GM23248 (cell line): ENCODE results near the gene RXRB. TPM values are rescaled to one million over a fixed set of nuclear protein-coding genes. Genes with fewer than 3 reads are reported as not detected.
"Not testable (repeated sequence)": the region's sequence is repeated elsewhere in the genome, so short reads cannot be mapped to it uniquely, and the experiment has no call there.

Source experiments
- DNase-seq: peaks from one replicate; pipeline ENCODE4 v3.0.0-alpha.2; 2015
- H2AFZ ChIP-seq: fragments of 200-600 bp; sonication (generic); 2 replicates; pipeline ENCODE4 v1.6.1; 2016; ENCODE audit warnings: antibody characterized with exemption
- H3F3A ChIP-seq: fragments of 200-600 bp; sonication (generic); 2 replicates; pipeline ENCODE4 v1.6.1; 2016; ENCODE audit warnings: mild to moderate bottlenecking, antibody characterized with exemption, mixed run types; ENCODE audit not compliant: insufficient read depth
- H3K27ac ChIP-seq: fragments of 200-600 bp; sonication (generic); 2 replicates; pipeline ENCODE4 v1.5.1; 2016; ENCODE audit warnings: mild to moderate bottlenecking
- H3K27me3 ChIP-seq: fragments of 200-600 bp; sonication (generic); replicated peaks from 2 replicates; pipeline ENCODE4 v1.6.1; 2016; ENCODE audit warnings: mild to moderate bottlenecking; ENCODE audit not compliant: insufficient read depth
- H3K36me3 ChIP-seq: fragments of 200-600 bp; sonication (generic); 2 replicates; pipeline ENCODE4 v1.6.1; 2016; ENCODE audit warnings: low read depth, mild to moderate bottlenecking
- H3K4me1 ChIP-seq: fragments of 200-600 bp; sonication (generic); 2 replicates; pipeline ENCODE4 v1.6.1; 2016; ENCODE audit warnings: mild to moderate bottlenecking; ENCODE audit not compliant: insufficient read depth
- H3K4me2 ChIP-seq: fragments of 200-600 bp; sonication (generic); one replicate; pipeline ENCODE4 v1.6.1; 2016; ENCODE audit warnings: mild to moderate bottlenecking; ENCODE audit not compliant: unreplicated experiment
- H3K4me3 ChIP-seq: fragments of 200-600 bp; sonication (generic); 2 replicates; pipeline ENCODE4 v1.5.1; 2016; ENCODE audit warnings: mild to moderate bottlenecking
- H3K79me2 ChIP-seq: fragments of 200-600 bp; sonication (generic); 2 replicates; pipeline ENCODE4 v1.6.1; 2016; ENCODE audit warnings: mild to moderate bottlenecking; ENCODE audit not compliant: insufficient read depth
- H3K9ac ChIP-seq: fragments of 200-600 bp; sonication (generic); 2 replicates; pipeline ENCODE4 v1.6.1; 2016; ENCODE audit warnings: mild to moderate bottlenecking
- H3K9me2 ChIP-seq: fragments of 200-600 bp; sonication (generic); 2 replicates; pipeline ENCODE4 v1.6.1; 2016; ENCODE audit warnings: mixed run types, mild to moderate bottlenecking, moderate library complexity; ENCODE audit not compliant: insufficient read depth
- H3K9me3 ChIP-seq: fragments of 200-600 bp; sonication (generic); one replicate; pipeline ENCODE4 v1.6.1; 2017; ENCODE audit warnings: low read depth
- H4K20me1 ChIP-seq: fragments of 200-600 bp; sonication (generic); 2 replicates; pipeline ENCODE4 v1.6.0; 2016; ENCODE audit not compliant: insufficient read depth
- EZH2 ChIP-seq: fragments of 200-600 bp; sonication (generic); IDR thresholded peaks from 2 replicates; pipeline ENCODE4 v1.6.1; 2018; ENCODE audit warnings: antibody characterized with exemption, mild to moderate bottlenecking; ENCODE audit not compliant: insufficient read depth, poor library complexity, severe bottlenecking
- EZH2phosphoT487 ChIP-seq: fragments of 200-600 bp; sonication (generic); IDR thresholded peaks from 2 replicates; pipeline ENCODE4 v1.6.1; 2018; ENCODE audit warnings: antibody characterized with exemption, moderate library complexity, mild to moderate bottlenecking, low read depth; ENCODE audit not compliant: insufficient read depth
- WGBS, 2 experiments: methylation state at CpG; one replicate each; pipeline ENCODE4 v1.1.6; 2015 to 2017; ENCODE audit warnings: low lambda C conversion rate in 2 of 2, low coverage in 1 of 2; ENCODE audit errors: missing lambda C conversion rate in 2 of 2; 5-methylcytosine and 5-hydroxymethylcytosine counted together
- in situ Hi-C: fragments of 300-500 bp; cut with MboI; formaldehyde crosslinking; loops from 2 replicates; pipeline ENCODE4 v1.15.0; 2020
- polyA plus RNA-seq: library from polyadenylated mRNA; unstranded; fragments of >200 nt; fragmentation: Nextera tagmentation; extraction: Ambion mirVana; gene quantifications from 2 replicates; pipeline ENCODE4 v1.2.1, GENCODE V29; 2016
- total RNA-seq: library from RNA; depleted of rRNA; stranded (reverse); fragments of >200 nt; shearing (Covaris generic); gene quantifications from 2 replicates; pipeline ENCODE4 v1.2.3, GENCODE V29; 2014

Gene RXRB
- total and polyA plus RNA-seq, 2 experiments from 2014 or later: 27.7 to 28.1 TPM

DNA sequence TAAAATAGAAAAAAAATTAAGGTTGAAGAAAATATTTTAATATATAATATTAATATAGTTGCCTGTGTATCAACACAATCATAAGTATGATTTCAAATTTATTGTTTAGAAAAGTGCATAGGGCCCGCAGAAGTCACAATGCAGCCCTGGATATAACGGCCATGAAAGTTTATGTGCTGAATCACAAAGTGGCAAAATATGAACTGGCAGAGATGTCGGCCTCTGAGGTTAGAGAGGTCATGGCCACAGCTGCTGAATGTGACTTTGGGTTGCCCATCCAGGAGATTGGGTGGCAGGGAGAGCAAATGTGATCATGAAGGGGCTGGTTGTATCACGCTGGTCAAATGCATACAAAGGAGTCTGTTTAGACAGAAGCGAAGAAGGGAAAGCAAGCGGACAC lies 43.9 kb downstream of the RXRB start:
- Histone ChIP-seq H3K79me2 (no peaks in the 10 kb centered on the region), H3K9me2 (no peaks in the 10 kb centered on the region), H3K4me1 (no peaks in the 10 kb centered on the region), H3K4me3 (no peak overlapping the region), H2AFZ (no peak overlapping the region), H3F3A (no peaks in the 10 kb centered on the region), H3K9ac (no peak overlapping the region), H4K20me1 (no peaks in the 10 kb centered on the region), H3K9me3 (no peaks in the 10 kb centered on the region), H3K4me2 (no peak overlapping the region), H3K27me3 (peaks cover 11% of the 10 kb centered on the region), H3K36me3 (no peaks in the 10 kb centered on the region), H3K27ac (no peak overlapping the region)
- 64 to 75% methylated on average over 6 of the region's 6 CpGs for WGBS, 2 experiments
- DNase-seq: no peak
- TF ChIP-seq EZH2phosphoT487 (no peak), EZH2 (no peak)
- in situ Hi-C loops: no loop called here

DNA sequence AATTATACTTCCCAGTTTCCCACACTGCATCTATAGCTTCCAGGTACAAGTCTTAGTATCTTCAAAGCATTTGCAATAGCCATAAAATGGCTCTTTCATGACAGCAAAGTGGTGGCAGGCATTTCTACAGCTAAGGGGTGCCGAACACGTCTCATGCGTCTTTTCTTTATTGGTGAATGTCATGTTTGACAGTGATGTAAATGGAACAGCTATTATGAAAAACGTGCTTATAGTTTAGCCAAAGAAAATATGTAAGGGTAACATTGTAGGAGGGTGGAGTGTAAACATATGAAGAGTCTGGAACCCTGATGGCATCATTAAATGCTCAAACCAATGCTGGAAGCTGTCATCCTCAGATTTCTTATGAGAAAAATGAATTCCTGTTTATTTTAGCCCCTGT lies 46.1 kb downstream of the RXRB start:
- H3K4me1 ChIP-seq: no peaks in the 10 kb centered on the region
- TF ChIP-seq EZH2: no peak
- DNase-seq: no peak
- no peak overlapping the region for H3K4me3 ChIP-seq
- H3K9me2 ChIP-seq: no peaks in the 10 kb centered on the region
- H3K9me3 ChIP-seq: no peaks in the 10 kb centered on the region
- 68 to 71% methylated on average over 4 of the region's 4 CpGs for WGBS, 2 experiments
- no peaks in the 10 kb centered on the region for H3K79me2 ChIP-seq
- peaks cover 23% of the 10 kb centered on the region for H3K27me3 ChIP-seq
- in situ Hi-C loops: no loop called here
- no peak overlapping the region for H2AFZ ChIP-seq
- H3K9ac ChIP-seq: no peak overlapping the region
- H3F3A ChIP-seq: no peaks in the 10 kb centered on the region
- H4K20me1 ChIP-seq: no peaks in the 10 kb centered on the region
- no peak overlapping the region for H3K27ac ChIP-seq
- H3K36me3 ChIP-seq: no peaks in the 10 kb centered on the region
- no peak overlapping the region for H3K4me2 ChIP-seq

DNA sequence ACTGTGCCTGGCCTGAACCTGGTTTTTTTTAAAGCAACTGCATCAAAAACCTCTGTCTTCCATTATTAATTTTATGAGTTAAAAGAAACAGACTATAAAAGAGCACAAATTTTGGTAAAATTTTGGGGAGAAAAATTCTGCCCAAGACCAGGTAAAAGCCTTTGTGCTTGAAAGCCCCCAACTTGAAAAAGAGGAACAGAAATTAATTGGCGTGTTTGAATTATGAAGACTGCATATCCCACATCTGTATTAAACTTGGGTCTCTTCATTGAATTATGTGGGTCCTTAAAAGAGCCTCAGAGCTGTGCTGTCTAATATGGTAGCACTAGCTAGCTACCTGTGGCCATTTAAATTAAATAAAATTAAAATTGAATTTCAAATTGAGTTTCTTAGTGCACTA lies 49.4 kb downstream of the RXRB start:
- Histone ChIP-seq H3K4me1 (no peaks in the 10 kb centered on the region), H3K9me3 (no peaks in the 10 kb centered on the region), H3F3A (peaks cover 4% of the 10 kb centered on the region; the same call in 1 of the 2 replicates), H3K4me2 (no peak overlapping the region), H3K4me3 (no peak overlapping the region), H3K27me3 (peaks cover 29% of the 10 kb centered on the region), H2AFZ (no peak overlapping the region), H3K79me2 (no peaks in the 10 kb centered on the region), H3K36me3 (no peaks in the 10 kb centered on the region), H4K20me1 (no peaks in the 10 kb centered on the region), H3K9me2 (no peaks in the 10 kb centered on the region), H3K27ac (no peak overlapping the region), H3K9ac (no peak overlapping the region)
- in situ Hi-C loops: no loop called here
- no peak for DNase-seq
- 44 to 52% methylated on average over 1 of the region's 1 CpG for WGBS, 2 experiments
- TF ChIP-seq EZH2 (no peak), EZH2phosphoT487 (no peak)

DNA sequence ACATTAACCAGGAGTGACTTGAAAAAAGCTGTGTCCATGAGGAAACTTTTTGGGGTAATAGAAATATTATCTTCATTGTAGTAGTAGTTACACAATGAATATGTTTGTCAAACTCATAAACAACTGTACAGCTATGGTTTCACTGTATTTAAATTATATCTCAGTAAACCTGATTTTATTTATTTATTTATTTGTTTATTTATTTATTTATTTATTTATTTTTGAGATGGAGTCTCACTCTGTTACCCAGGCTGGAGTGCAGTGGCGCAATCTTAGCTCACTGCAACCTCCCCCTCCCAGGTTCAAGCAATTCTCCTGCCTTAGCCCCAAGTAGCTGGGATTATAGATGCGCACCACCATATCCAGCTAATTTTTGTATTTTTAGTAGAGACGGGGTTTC lies 49.9 kb downstream of the RXRB start:
- in situ Hi-C loops: not testable (repeated sequence)
- 75 to 79% methylated on average over 3 of the region's 3 CpGs for WGBS, 2 experiments

More for the DNA sequence above, 49.9 kb downstream of the RXRB start:
- not testable (repeated sequence) for H3K4me3 ChIP-seq, H3K9me2 ChIP-seq, H4K20me1 ChIP-seq, H3K36me3 ChIP-seq, H3K79me2 ChIP-seq, H3K4me1 ChIP-seq, H2AFZ ChIP-seq, DNase-seq, H3K9ac ChIP-seq, H3K27ac ChIP-seq, H3K9me3 ChIP-seq, H3K4me2 ChIP-seq, H3F3A ChIP-seq
- peaks cover 29% of the 10 kb centered on the region for H3K27me3 ChIP-seq
